HEK293T (cell line): ENCODE results near the gene KRTAP13-1.

Experiments used
- BHLHE40 ChIP-seq: fragments of 450-650 bp; IDR thresholded peaks from 2 replicates; pipeline ENCODE4 v1.6.1; 2016; ENCODE audit warnings: mild to moderate bottlenecking, moderate library complexity, borderline replicate concordance
- FOXK2 ChIP-seq: fragments of 450-650 bp; IDR thresholded peaks from 2 replicates; pipeline ENCODE4 v1.6.1; 2016; ENCODE audit warnings: mild to moderate bottlenecking
- NFRKB ChIP-seq: fragments of 450-650 bp; IDR thresholded peaks from 2 replicates; pipeline ENCODE4 v1.6.1; 2016; ENCODE audit warnings: mild to moderate bottlenecking, moderate library complexity
- PKNOX1 ChIP-seq: fragments of 450-650 bp; IDR thresholded peaks from 2 replicates; pipeline ENCODE4 v1.6.1; 2016
- SP1 ChIP-seq: fragments of 450-650 bp; IDR thresholded peaks from 2 replicates; pipeline ENCODE4 v1.6.1; 2017

GRCh38 chr21:30443226-30443625 lies 47.4 kb downstream of the KRTAP13-1 start:
- TF ChIP-seq PKNOX1 (no peak), FOXK2 (no peak), NFRKB (no peak), SP1 (no peak), BHLHE40 (no peak)
